NCI-H2029 treated with DMSO at 0.1 percent for 48 hours (cell line): ENCODE measurements around the gene C1orf167.

ENCODE experiments used
- DNase-seq: peaks from one replicate; lab custom pipeline; 2025; lab: John Stamatoyannopoulos, UW

Gene C1orf167

DNA sequence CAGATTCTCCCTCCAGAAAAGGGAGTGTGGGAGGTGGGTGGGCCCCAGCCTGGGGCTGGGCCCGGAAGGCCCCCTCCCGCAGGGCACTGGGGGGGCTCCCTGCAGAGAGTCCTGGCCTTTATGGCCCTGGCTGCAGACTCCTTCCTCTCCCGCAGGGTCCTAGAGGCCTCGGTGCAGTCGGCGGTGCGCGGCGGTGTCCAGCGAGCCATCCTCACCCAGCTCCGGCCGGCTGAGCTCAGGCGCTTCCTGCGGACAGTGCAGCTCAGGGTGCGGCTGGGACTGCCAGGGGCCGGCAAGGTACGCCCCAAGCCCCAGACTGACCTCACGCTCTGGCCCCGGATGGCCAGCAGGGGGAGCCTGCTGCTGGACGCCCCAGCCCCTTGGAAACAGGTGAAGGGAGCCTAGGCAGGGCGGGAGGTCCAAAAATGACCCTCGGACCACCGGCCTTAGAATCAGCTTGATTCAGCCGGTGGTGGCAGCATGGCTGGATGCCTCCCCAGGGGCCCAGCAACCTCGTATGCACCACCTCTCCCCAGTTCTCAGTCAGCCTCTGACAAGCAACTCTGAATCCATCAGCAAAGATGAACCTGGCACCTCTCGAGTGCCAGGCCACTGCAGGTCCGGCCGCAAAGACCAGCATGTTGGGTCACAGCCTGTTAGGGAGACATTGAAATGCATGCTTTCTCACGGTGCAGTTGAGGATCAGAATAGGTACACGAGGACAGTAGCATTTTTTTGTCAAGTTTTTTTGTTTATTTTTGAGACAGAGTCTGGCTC is 23.2 kb downstream of the C1orf167 start:
- no peak for DNase-seq

DNA sequence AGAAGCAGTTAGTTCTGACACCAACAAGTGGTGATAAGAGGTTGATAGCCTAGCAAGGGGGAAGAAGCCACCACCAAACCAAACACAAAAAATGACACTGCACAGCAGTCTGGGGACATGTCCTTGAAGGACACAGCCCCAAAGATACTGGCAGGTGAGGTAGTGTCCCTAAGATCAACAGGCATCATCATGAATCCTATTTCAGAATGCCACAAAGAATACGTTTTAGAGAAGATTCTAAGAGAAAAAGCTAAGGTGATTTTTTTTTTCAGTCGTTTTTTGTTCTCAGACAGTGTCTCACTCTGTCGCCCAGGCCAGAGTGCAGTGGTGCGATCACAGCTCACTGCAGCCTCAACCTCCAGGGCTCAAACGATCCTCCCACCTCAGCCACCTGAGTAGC is 24.2 kb downstream of the C1orf167 start:
- DNase-seq, result no peak

DNA sequence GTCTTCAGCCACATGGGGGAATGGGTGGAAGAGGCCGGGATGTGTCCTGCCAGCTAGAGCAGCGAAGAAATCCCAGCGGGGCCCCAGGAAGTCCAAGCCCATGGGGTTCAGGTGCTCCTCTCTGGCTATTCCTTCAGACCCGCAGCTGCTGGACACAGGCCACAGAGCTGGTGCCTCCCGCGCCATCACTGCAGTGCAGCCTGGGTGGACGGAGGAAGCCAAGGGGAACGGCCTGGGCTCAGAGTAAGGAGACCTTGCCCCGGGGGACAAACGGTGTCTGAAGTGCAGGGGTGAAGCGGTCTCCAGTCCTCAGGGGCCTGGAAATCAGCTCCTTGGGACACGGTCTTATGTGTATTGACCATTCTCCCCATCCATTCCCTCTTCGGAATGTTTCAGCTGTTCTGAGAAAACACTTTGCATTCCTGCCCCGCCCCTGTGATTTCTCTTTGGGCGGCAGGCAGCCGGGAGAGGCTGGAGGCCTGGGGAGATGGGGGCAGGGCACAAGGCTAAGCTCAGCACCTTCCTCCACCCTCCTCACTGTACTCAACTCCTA is 25.3 kb downstream of the C1orf167 start:
- no peak for DNase-seq

DNA sequence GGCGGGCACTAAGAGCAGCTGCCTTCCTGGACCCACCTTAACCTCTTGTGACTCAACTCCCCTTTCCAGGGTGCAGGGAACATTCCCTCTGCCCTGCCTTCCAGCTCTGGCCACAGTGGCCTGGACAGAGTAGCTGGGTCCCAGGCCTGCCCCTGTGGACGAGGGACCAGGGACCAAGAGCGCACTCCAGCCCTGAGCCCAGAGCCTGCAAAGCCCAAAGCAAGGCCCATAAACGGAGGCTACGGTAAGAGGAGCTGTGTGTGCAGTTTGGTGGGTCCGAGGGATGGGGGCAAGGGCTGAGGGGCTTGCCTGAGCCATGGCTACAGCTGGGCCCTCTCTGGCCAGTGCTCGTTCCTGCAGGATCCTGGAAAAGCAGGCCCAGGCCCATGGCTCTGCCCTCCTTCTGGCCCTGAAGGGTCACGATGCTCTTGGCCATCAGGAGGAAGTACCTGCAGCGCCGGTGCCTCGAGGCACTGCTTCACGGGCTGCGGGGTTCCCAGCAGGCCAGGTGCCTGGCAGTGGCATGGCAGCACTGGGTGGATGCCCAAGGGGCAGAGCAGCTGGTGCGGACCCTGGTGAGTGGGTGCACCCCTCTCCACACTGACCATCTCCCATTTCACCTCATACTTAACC is 25.9 kb downstream of the C1orf167 start:
- no peak for DNase-seq

DNA sequence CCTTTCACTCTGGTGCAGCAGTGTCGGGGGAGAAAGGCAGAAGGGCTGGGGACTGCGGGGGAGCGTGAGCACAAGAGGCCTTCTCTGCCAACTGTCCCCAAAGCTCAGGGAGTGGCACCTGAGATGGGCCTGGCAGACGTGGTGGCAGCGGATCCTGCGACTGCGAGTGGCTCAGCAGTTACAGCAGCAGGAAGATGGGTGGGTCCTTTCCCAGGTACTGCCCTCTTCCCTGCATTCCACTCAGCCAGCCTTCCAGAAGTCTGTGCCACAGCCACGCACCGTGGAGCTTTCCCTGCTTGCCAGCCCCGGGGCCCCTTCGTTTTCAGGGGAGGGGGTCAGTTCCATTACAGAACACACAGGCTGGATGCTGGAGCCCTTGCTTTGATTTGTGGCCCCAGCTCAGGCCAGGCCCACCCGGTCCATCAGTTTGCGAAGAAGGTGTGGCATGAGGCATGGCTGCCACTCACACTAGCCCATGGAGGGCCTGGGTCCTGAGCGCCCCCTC is 26.6 kb downstream of the C1orf167 start:
- DNase-seq, result no peak

DNA sequence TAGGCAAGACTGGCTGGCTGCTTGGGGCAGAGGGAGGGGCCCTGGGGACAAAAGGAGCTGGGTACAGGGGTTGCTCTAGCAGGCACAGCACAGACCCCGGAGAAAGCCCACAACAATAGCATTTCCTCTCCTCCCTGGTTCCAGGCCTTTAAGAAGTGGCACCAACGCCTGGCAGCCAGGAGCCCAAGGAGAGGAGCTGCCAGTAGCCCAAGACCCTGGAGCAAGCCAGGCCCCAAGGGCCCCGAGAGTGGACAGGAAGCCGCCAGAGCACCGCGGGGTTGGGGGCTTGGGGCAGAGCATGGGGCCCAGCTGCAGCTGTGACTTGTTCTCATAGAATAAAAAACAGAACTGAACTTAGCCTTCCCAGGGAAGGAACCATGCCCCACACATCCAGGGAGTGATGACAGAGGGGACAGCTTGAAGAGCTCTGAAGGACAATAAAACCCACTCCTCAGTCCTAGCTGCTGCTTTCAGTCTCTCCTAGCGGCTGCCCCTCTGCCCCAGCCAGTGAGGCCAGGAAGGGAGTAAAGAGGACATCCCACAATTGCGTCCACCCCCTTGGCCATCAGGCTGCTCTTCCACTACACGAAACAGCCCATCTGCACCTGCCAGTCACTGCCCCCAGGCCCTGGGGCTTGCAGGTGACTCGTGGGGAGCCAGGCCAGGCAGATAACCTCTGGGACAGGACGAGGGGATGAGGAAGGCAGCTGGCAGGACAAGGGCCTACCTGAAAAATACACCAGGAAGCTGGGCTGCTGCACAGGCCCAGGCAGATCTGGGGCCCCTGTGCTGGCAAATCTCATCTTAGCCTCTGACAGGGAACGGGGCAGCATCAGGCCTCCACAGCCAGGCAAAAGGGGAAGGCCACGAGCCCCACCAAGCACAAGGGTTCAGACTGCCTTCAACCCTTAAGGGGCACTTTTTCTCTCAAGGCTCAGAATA is 27.4 kb downstream of the C1orf167 start:
- DNase-seq, result no peak

DNA sequence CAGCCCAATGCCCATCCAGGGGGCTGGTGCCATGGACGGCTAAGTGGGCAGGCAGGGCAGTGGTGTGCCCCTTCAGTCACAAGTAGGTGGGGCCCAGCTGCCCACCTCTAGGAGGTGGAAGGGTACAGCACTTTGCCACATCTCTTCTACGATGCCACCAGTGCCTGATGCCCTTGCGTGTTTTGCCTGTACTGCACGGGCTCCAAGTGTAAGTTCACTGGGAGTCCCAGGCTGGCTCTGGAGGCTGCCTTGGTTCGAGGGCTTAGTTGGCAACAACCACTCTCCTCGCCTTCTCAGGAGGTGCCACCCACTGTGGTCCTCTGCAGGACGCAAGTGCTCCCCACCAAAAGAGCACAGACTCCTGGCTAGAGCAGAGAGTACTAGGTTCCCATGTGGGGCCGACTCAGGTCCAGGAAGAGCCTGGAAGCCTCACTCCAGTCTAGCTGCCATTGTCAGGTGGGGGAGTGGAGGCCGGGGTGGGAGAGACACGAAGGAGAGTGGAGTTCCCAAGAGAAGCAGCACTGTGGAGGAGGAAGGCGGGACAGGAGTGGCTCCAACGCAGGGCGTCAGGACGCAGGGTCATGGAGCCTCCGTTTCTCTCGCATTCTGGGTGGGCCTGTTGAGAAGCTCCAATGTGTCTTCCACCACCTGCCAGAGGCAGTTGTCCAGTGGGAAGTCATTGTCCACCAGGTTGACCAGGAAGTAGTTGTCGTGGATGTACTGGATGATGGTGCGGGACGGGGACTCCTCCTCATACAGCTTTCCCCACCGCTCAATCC is 28.3 kb downstream of the C1orf167 start:
- DNase-seq, result no peak

DNA sequence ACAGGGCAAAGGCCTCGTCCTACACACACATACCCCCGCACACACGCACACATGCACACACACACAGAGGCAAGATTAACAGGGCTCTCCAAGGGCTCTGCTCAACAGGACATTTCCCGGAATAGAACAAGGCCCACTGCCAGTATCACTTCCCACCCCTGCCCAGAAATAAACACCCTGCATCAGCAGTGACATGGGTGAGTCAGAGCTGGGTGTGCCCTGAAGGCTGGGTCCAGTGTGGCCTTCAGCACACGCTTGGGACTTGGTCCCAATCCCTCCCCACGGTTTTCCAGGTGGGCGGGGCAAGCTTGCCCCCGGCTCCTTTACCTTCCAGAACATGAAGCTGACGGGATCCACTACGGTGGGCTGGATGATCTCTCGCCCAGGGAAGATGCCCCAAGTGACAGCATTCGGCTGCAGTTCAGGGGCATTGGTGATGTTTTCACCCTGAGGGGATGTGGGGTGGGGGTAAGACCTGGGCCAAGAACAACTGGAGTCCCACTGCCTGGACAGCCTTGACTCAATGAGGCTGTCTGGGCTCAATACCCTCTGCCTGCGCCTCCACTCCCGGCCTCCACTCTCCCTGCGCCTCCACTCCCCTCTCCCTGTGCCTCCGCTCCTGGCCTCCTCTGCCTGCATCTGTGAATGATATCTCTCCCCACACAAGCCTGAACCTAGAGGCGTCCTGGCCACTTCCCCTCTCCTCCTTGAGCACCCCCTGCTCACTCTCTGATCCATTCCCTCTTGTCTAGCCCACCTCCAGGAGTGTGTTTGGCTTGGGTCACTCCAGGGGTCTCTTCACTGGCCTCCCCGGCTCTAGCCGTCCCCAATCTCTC is 29.1 kb downstream of the C1orf167 start:
- DNase-seq, result no peak

DNA sequence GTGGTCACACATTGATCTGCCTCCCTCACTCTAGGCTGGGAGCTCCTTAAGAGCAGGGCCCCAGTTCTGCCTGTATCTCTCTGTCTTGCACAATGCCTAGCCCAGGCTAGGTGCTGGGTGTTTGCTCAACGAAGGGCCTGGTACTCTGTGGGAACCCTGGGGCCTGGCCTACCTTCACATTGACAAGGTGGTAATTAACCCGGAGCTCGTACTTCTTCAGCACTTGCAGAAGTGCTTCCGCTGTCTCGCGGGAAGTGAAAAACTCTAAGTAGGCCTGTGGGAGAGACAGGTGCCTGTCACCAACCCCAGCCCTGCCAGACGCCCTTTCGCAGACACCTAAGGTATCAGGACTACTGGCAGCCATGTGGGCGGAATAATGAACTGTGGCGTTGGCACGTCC is 30.1 kb downstream of the C1orf167 start:
- no peak for DNase-seq

DNA sequence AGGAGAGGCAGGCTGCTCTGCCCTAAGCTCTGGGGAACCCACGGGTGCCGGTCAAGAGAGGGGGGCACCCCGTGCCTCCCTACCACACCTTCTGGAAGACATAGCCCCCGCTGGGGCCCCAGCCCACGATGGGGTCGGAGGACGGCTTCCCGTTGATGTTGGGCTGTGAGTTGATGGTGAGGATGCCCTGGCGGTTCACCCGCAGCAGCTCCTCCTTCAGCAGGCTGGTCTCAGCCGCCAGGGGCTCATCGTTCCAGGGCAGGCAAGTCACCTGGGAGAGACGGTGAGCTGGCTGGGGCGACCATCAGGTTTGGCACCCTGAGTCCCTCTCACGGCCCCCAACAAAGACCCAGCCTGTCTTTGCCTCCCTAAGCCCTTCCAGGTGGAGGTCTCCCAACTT is 31.8 kb downstream of the C1orf167 start:
- DNase-seq, result no peak

DNA sequence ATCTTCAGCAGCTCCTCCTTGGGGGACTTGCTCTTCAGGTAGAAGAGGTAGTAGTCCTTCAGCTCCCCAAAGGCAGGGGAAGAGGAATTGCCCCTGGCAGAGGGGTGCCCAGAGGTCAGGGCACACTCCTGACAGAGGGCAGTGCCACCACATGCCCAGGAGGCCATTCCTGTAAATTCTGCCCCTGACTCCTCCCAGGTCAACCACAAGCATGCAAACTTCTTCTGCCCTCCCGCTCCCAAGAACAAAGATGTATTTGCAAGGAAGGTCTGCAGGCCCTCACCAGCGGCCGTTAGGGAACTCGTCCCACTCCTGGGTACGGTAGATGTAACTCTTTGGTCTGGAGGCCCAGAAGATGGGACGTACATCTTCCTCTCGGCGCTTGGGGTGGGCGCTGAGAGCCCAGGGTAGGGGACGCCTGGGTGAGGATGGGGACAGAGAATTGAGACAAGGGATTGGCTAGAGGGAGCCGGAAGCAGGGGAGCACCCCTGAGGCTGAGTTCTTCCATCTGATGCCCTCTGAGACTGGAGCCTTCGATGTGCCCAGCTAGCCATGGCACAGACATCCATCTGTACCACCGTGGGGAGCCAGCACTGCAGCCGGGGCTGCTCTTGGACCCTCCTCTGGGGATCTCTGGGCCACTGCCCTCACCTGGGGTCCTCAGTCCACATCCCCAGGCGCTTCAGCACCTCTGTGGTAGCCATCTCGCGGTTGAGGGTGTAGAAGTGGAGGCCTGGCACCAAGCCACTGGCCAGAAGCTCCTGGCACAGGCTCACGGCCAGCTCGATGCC is 32.6 kb downstream of the C1orf167 start:
- DNase-seq, result no peak

DNA sequence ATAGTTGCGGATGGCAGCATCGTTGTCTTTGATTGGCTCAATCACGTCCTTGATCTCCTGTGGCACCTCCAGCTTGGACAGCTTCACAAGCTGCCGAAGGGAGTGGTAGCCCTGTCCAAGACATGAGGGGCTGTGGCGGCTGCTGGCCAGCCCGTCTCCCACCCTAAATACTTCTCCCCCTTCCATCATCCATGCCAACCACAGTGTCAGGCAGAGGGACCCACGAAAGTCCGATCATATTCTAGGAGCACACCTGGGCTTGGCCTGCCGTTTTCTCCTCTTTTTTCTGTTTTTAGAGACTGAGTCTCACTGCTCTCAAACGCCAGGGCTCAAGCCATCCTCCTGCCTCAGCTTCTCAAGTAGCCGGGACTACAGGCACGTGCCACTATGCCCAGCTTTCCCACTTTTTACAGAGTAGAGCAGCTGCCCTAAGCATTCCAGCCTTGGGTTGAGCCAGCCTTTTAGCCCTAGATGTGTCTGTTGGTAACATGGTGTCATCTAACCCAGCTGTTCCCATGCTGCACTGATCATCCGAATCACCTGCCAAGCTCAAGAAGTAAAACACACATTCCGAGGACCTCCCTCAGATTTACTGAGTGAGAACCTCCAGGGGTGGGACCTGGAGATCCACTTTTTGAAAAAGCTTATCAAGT is 33.4 kb downstream of the C1orf167 start:
- no peak for DNase-seq

DNA sequence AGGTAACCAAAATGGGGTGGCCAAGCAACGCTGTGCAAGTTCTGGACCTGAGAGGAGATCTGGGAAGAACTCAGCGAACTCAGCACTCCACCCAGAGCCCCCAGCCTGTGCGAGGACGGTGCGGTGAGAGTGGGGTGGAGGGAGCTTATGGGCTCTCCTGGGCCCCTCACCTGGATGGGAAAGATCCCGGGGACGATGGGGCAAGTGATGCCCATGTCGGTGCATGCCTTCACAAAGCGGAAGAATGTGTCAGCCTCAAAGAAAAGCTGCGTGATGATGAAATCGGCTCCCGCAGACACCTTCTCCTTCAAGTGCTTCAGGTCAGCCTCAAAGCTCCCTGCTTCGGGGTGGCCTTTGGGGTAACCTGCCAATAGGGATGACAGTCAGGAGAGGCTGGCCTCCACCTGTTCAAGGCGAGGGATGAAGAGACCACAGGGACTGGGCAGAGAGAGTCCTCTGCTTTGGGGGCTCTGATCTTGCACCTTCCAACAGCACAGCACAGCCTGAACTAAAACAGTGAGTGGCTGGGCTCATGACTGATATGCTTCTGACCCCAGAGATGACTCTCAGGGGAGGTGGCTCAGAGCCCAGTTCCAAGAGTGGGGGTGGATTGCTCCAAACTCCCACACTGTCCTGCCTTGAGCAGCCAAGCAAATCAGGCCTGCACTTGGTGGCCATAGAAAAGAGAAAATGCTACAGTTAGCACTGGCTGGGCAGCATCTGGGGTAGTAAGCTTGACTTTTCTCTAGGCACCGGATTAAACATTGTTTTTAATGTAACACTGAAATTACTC is 34.2 kb downstream of the C1orf167 start:
- DNase-seq, result no peak

DNA sequence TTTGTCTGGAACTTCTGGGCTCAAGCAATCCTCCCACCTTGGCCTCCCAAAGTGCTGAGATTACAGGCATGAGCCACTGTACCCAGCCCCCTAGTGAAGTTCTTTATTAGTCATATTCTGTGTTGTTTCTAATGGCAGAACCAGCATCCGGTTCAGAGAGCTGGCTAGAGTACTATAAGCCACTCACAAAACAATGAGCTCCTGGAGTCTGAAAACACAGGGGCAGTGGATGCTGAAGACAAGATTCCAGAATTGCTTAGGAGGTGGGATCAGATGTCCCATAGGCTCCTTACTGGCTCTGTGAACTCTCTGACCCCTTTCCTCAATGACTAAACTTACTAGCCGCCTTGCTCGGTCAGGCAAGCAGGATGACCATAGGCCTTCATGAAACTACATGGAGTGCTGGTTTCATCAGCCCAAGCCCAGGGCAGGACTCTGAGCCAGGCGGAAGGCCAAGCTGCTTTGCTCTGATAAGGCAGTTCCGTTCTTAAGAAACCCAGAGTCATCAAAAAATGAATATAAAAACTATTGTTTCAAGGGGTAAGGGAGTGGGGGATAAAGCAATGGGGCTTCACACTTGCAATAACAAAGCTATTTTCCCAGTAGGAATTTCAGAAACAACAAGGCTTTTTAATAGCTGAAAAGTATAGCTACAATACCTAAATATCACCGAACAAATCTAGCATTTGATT is 35.7 kb downstream of the C1orf167 start:
- no peak for DNase-seq

DNA sequence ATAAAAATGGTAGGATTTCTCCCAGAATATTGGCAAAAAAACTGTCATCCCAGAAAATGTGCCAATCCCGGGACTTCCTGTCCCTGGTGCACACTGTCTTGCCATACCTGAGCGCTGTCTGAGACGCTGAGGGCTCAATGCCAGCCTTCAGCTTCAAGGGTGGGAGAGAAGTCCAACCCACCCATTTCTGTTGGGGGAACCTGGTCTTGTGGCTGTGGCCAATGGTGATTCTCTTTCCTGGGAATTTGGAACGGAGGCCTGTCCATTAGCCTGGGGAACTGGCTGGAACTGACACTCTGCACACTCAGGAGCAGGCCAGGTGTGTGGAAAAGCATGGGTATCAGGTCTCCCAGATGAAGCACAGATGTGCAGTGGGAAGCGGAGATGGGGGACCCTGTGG is 37.1 kb downstream of the C1orf167 start:
- no peak for DNase-seq

DNA sequence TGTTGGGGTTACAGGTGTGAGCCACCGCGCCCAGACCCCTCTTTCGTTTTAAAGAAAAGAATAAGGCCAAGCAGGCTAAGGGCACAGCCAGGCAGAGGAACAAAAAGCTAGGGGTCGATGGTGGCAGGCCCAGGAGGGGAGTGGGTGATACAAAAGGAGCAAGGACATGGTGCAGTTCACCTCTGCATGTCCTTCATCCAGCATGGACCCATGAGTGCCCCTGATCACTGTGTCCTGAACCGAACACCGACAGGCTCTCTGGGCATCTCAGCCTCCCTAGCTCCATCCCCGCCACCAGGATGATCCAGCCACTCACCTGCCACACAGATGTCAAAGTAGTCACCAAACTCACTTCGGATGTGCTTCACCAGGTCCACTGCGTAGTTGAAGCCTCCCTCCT is 37.9 kb downstream of the C1orf167 start:
- DNase-seq, result no peak

DNA sequence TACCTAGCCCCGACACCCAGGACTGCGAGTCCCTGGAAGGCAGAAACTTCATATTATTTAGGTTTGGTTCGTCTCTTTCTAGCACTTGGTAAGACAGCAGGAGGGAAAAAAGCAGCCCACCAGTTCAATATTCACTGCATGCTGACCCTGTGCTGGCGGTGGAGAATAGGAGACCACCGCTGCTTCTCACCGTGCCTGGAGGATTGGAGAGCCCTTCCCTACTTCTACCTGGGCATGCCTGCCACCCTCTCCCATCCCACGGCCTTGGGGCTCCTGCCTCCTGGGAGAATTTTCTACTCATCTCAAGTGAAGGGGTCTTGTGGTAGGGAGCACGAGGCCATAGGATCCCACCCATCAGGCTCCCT is 38.4 kb downstream of the C1orf167 start:
- DNase-seq, result no peak
